HG02973 (cell line): ENCODE measurements around the gene SLC12A2.

Experiments used
- ATAC-seq: cut with Tn5 transposase; IDR thresholded peaks from one replicate; pipeline ENCODE4 v1.9.1; 2021; ENCODE audit warnings: moderate library complexity; ENCODE audit not compliant: unreplicated experiment

The SLC12A2 gene

GRCh38 chr5:128163991-128164390 lies 80.4 kb downstream of the SLC12A2 start:
- no peak for ATAC-seq

GRCh38 chr5:128169401-128170017 lies 85.9 kb downstream of the SLC12A2 start:
- no peak for ATAC-seq

- no peak for ATAC-seq
Observed at GRCh38 chr5:128172102-128172501, 88.5 kb downstream of the SLC12A2 start.

- no peak for ATAC-seq
Observed at GRCh38 chr5:128174951-128175350, 91.4 kb downstream of the SLC12A2 start.

- ATAC-seq, result no peak
Observed at GRCh38 chr5:128192368-128192767, 108.8 kb downstream of the SLC12A2 start.

- ATAC-seq, result no peak
Observed at GRCh38 chr5:128193665-128194390, 110.3 kb downstream of the SLC12A2 start.

- no peak for ATAC-seq
Observed at GRCh38 chr5:128195316-128195715, 111.8 kb downstream of the SLC12A2 start.

- no peak for ATAC-seq
Observed at GRCh38 chr5:128196080-128196479, 112.5 kb downstream of the SLC12A2 start.

GRCh38 chr5:128196791-128197190 lies 113.2 kb downstream of the SLC12A2 start:
- ATAC-seq, result no peak

- no peak for ATAC-seq
Observed at GRCh38 chr5:128197896-128198522, 114.4 kb downstream of the SLC12A2 start.

- no peak for ATAC-seq
Observed at GRCh38 chr5:128199104-128199503, 115.5 kb downstream of the SLC12A2 start.

GRCh38 chr5:128199611-128200010 lies 116.0 kb downstream of the SLC12A2 start:
- no peak for ATAC-seq

- peak; percentile 90 for ATAC-seq
Observed at GRCh38 chr5:128201065-128201926, 117.7 kb downstream of the SLC12A2 start.

- no peak for ATAC-seq
Observed at GRCh38 chr5:128202320-128202719, 118.8 kb downstream of the SLC12A2 start.

- ATAC-seq, result no peak
Observed at GRCh38 chr5:128208436-128208835, 124.9 kb downstream of the SLC12A2 start.

- ATAC-seq, result no peak
Observed at GRCh38 chr5:128212191-128212806, 128.7 kb downstream of the SLC12A2 start.

- ATAC-seq, result peak; percentile 72
Observed at GRCh38 chr5:128213340-128213739, 129.8 kb downstream of the SLC12A2 start.

- ATAC-seq, result no peak
Observed at GRCh38 chr5:128213833-128214232, 130.3 kb downstream of the SLC12A2 start.

GRCh38 chr5:128216285-128216684 lies 132.7 kb downstream of the SLC12A2 start:
- no peak for ATAC-seq

- no peak for ATAC-seq
Observed at GRCh38 chr5:128216860-128217531, 133.4 kb downstream of the SLC12A2 start.
